ENCODE results near the gene STAT5B.

Gene STAT5B

DNA sequence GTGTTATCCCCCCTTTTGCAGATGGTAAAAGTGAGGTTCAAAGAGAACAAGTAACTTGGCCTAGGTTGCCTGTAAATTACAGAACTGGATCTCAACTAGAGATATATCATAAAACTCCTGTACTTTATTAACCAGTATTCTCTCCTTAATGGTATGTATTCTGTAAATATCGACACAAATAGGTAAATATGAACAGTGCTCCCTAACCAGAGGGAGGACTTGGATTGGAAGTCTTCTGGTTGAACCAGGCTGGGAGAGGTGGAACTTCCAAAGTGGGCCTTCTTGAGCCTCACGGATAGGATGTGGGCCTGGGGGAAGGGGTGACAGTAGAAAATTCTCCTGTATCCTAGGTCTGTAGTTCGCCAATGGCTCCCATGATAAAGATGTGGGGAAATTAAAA is 19.8 kb upstream of the STAT5B start:
- no peak for DNase-seq (ENCODE audit: low read depth)
- TF ChIP-seq, protein P1, sequence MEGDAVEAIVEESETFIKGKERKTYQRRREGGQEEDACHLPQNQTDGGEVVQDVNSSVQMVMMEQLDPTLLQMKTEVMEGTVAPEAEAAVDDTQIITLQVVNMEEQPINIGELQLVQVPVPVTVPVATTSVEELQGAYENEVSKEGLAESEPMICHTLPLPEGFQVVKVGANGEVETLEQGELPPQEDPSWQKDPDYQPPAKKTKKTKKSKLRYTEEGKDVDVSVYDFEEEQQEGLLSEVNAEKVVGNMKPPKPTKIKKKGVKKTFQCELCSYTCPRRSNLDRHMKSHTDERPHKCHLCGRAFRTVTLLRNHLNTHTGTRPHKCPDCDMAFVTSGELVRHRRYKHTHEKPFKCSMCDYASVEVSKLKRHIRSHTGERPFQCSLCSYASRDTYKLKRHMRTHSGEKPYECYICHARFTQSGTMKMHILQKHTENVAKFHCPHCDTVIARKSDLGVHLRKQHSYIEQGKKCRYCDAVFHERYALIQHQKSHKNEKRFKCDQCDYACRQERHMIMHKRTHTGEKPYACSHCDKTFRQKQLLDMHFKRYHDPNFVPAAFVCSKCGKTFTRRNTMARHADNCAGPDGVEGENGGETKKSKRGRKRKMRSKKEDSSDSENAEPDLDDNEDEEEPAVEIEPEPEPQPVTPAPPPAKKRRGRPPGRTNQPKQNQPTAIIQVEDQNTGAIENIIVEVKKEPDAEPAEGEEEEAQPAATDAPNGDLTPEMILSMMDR (conservative IDR thresholded peaks at IDR 0.05; ENCODE audit: low read length) = no peak
- no peak overlapping the region for H3K4me3 ChIP-seq (ENCODE audit: low read length)

- H3K4me3 ChIP-seq (ENCODE audit: low read length) = no peak overlapping the region
- TF ChIP-seq, protein P1 (conservative IDR thresholded peaks at IDR 0.05; ENCODE audit: low read length) = no peak
These were observed 18.5 kb upstream of the STAT5B start for GRCh38 chr17:42294469-42295398.

GRCh38 chr17:42291129-42291528 is 14.9 kb upstream of the STAT5B start:
- DNase-seq (ENCODE audit: low read depth) = no peak
- no peak overlapping the region for H3K4me3 ChIP-seq (ENCODE audit: low read length)
- TF ChIP-seq, protein P1 (conservative IDR thresholded peaks at IDR 0.05; ENCODE audit: low read length) = no peak

More at GRCh38 chr17:42294469-42295398, 18.5 kb upstream of the STAT5B start:
- DNase-seq (ENCODE audit: low read depth) = no peak

- no peak for DNase-seq (ENCODE audit: low read depth)
- TF ChIP-seq, protein P1 (conservative IDR thresholded peaks at IDR 0.05; ENCODE audit: low read length) = no peak
- H3K4me3 ChIP-seq (ENCODE audit: low read length) = no peak overlapping the region
These were observed 14.4 kb upstream of the STAT5B start for GRCh38 chr17:42290577-42290976.

GRCh38 chr17:42289611-42290181 is 13.5 kb upstream of the STAT5B start:
- no peak overlapping the region for H3K4me3 ChIP-seq (ENCODE audit: low read length)
- TF ChIP-seq, protein P1 (conservative IDR thresholded peaks at IDR 0.05; ENCODE audit: low read length) = no peak
- DNase-seq (ENCODE audit: low read depth) = no peak

DNA sequence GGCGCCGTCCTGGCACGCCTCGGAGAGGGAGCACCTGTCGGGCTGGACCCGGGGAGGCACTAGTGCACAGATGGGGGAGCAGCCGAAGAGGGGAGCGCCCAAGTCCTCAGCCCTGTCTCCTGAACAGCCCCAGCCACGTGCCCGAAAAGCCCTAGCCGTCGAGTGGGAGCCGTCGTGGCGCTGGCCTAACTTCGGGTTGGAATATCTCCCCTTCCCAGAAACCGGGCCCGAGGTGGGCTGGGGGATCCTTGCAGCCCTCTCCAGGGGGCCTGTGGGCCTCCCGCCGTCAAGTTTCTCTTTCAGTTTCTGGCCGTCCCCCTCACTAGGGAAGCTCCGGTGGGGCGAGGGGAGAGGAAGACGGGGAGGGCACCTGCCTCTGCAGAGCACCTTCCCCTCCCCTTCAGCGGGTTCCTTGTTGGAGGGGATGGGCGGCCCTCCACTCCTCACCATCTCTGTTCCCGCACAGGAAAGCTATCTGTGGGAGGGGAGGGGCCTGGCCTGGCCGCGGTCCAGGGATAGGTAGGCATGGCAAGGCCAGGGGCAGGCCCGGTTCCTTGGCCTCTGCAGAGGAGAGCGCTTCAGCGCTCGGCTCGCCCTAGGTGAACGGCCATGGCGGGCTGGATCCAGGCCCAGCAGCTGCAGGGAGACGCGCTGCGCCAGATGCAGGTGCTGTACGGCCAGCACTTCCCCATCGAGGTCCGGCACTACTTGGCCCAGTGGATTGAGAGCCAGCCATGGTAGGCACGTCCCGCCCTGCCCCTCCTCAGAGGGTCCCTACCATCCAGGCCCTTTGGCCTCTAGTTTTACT is 12.8 kb upstream of the STAT5B start:
- H3K4me3 ChIP-seq (ENCODE audit: low read length) = peak overlapping the region; percentile 54
- DNase-seq (ENCODE audit: low read depth) = no peak
- TF ChIP-seq, protein P1 (conservative IDR thresholded peaks at IDR 0.05; ENCODE audit: low read length) = no peak
